Stimulated activated CD8-positive, alpha-beta memory T cell treated with anti-CD3 and anti-CD28 coated beads, Interleukin-12 subunit alpha, Interleukin-12 subunit beta, amount 100 ng/mL, for 24 hours (primary cell): ENCODE results near the gene CEACAM20.
"Not testable (repeated sequence)": the region's sequence is repeated elsewhere in the genome, so short reads cannot be mapped to it uniquely, and the experiment has no call there.

ENCODE experiments used
- DNase-seq: peaks from one replicate; pipeline ENCODE4 v3.0.0-alpha.2; 2020; ENCODE audit errors: extremely low read depth

Gene CEACAM20

DNA sequence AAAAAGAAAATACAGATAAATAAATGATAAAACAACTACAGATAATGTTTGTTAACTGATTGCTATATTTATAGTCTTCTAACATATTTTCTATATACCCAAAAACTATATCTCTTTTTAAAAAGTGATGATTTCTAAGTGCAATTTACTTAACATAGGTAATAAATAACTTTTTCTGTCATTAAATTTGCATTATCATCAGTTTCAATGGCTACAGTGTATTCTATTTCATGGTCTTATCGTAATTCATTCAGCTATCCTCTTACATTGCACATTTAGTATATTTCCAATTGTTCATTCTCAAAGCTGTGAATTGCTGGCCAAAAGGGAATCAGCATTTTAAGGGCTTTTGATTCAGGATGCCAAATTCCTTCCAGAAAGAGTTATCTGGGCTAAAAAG, 32.8 kb downstream of the CEACAM20 start:
- DNase-seq = no peak

DNA sequence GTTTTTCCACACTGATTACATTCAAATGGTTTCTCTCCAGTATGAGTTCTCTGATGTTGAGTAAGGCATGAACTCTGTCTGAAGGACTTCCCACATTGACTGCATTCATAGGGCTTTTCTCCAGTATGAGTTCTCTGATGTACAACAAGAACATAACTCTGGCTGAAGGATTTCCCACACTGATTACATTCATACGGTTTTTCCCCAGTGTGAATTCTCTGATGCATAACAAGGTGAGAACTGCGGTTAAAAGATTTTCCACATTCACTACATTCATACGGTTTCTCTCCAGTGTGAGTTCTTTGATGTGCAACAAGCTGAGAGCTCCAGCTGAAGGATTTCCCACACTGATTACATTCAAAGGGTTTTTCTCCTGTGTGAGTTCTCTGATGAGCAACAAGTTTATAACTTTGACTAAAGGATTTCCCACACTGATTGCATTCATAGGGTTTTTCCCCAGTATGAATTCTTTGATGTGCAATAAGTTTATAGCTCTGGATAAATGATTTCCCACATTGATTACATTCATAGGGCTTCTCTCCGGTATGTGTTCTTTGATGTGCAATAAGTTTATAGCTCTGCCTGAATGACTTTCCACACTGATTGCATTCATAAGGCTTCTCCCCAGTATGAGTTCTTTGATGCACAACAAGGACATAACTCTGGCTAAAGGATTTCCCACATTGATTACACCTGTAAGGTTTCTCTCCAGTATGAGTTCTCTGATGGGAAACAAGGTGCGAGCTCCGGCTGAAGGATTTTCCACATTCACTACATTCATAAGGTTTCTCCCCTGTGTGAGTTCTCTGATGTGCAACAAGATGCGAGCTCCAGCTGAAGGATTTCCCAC, 52.7 kb downstream of the CEACAM20 start:
- no peak for DNase-seq

DNA sequence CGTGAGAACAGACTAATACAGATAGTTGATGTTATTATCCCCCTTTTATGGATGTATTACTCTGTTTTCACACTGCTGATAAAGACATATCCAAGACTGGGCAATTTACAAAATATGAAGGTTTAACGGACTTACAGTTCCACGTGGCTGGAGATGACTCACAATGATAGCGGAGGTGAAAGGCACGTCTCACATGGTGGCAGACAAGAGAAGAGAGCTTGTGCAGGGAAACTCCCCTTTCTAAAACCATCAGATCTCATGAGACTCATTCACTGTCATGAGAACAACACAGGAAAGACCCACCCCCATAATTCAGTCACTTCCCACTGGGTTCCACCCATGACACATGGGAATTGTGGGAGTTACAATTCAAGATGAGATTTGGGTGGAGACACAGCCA, 60.7 kb downstream of the CEACAM20 start:
- DNase-seq = not testable (repeated sequence)

DNA sequence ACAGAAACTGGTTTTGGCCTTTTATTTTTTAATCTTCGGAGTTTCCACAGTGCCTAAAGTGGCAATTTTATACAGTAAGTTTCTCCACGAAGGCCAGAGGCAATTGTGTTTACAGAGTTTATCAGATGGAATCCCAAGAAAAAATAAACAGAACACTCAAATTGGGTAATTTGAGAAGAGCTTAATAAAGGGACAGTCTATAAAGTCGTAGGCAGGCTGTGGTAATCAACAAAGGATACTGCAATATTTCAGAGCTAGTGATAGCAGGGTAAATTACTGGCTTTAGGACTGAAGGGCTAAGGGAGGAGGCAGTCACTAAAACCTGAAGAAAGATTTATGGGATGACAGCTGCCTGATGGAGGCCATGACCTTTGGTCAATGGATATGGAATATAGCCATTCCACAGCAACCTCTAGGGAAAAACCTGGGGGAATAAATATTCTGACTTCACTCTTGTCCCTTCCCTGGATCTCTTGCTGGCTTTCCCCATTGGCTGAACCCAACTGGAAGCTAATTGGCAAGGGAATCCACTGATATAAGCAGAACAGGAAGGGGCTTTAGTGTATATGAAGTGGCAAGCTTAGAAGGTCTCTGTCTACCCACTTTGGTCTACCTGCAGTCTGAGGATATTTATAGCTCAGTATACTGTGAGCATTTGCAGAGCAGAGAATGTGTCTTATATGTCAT, 66.7 kb downstream of the CEACAM20 start:
- DNase-seq = not testable (repeated sequence)
